ENCODE measurements around the gene ASCL5. TPM values are rescaled to one million over a fixed set of nuclear protein-coding genes. Genes with fewer than 3 reads are reported as not detected.
A peak's percentile ranks its signal among the peaks of the same experiment; 100 is the strongest.

The ASCL5 gene
- total and polyA plus RNA-seq, 10 of the 15 experiments (the other 5 are each of a cell fraction or from before 2014, with no cell fraction given): 0.04 TPM; not detected in 9

- no peak overlapping the region for H2AFZ ChIP-seq (ENCODE audit: control insufficient read depth, low read depth, low read length)
- DNase-seq (ENCODE audit: low read depth, low spot score) (no peak), FAIRE-seq (no peak), ATAC-seq (no peak)
- BruUV-seq (replicated peaks): no TSS peak
- no peak for TF ChIP-seq ZZZ3 (IDR thresholded peaks at IDR 0.05; ENCODE audit: control insufficient read depth, insufficient read length, low read depth)
- no peak for TF ChIP-seq TBL1XR1 (IDR thresholded peaks at IDR 0.05; ENCODE audit: low read depth, low read length)
- TF ChIP-seq BCL3 (IDR thresholded peaks at IDR 0.05; ENCODE audit: borderline replicate concordance, insufficient read depth, low read depth, low read length, poor library complexity, severe bottlenecking): no peak
- TF ChIP-seq CHD2 (IDR thresholded peaks at IDR 0.05; ENCODE audit: borderline replicate concordance, low read depth, low read length): no peak
- no peak for TF ChIP-seq ZNF24 (IDR thresholded peaks at IDR 0.05)
- TF ChIP-seq SREBF1 (IDR thresholded peaks at IDR 0.05; ENCODE audit: low read length): no peak
- in situ Hi-C loops (cut with MboI): no loop called here
- POLR2A ChIA-PET: no interaction called here
- CTCF ChIA-PET: interaction anchor here (0.9 to 1.2 kb wide), 3 partner anchors 11 to 45 kb away, joined by 3 to 4 read pairs (median 4); no protein-coding TSS in a partner anchor
- no peaks in the 10 kb centered on the region for H3K79me2 ChIP-seq (ENCODE audit: control insufficient read depth, insufficient read depth, low read length)
- H3K27me3 ChIP-seq (replicated peaks in 1 of 2; ENCODE audit: control insufficient read depth in 2 of 2, insufficient read depth in 2 of 2, low read length in 1 of 2): peaks cover 2 to 10% of the 10 kb centered on the region in 2 experiments
- H3K4me3 ChIP-seq: no peak overlapping the region
- intact Hi-C loops (cut with micrococcal nuclease; ENCODE audit: unreplicated experiment): no loop called here
- no peaks in the 10 kb centered on the region for H3K4me1 ChIP-seq (ENCODE audit: control insufficient read depth, insufficient read depth, low read length)
- SMC1A ChIA-PET (ENCODE audit: uncharacterized antibody, unreplicated experiment): interaction anchor here (1.4 kb wide), 1 partner anchor 90 kb away, joined by 3 read pairs; no protein-coding TSS in a partner anchor
- no peak overlapping the region for H3K27ac ChIP-seq (ENCODE audit: control insufficient read depth, insufficient read depth)
- RAD21 ChIA-PET (ENCODE audit: unreplicated experiment): no interaction called here
- H3K9ac ChIP-seq (ENCODE audit: control insufficient read depth, insufficient read depth, low read length): no peak overlapping the region
- H3K36me3 ChIP-seq (ENCODE audit: control insufficient read depth in 2 of 2, insufficient read depth in 2 of 2, low read length in 1 of 2): no peaks in the 10 kb centered on the region
- H4K20me1 ChIP-seq (ENCODE audit: control insufficient read depth, insufficient read depth): no peaks in the 10 kb centered on the region
- H3K9me3 ChIP-seq (replicated peaks; ENCODE audit: control insufficient read depth, insufficient read depth, low read length): no peaks in the 10 kb centered on the region
- WGBS (ENCODE audit: insufficient coverage, insufficient replicate concordance, low lambda C conversion rate, missing lambda C conversion rate): 73% methylated on average over 3 of the region's 3 CpGs
- H3K4me2 ChIP-seq (ENCODE audit: control insufficient read depth, insufficient read depth): no peak overlapping the region
Measured at GRCh38 chr1:201069636-201070035, 57.3 kb downstream of the ASCL5 start.

GRCh38 chr1:201068976-201069375 is 58.0 kb downstream of the ASCL5 start:
- H3K36me3 ChIP-seq (ENCODE audit: control insufficient read depth in 2 of 2, insufficient read depth in 2 of 2, low read length in 1 of 2): no peaks in the 10 kb centered on the region
- no peaks in the 10 kb centered on the region for H3K4me1 ChIP-seq (ENCODE audit: control insufficient read depth, insufficient read depth, low read length)
- H4K20me1 ChIP-seq (ENCODE audit: control insufficient read depth, insufficient read depth): no peaks in the 10 kb centered on the region
- ChIA-PET POLR2A (no interaction called here), RAD21 (ENCODE audit: unreplicated experiment) (no interaction called here), CTCF (interaction anchor here (1.2 to 1.6 kb wide), 2 partner anchors 46 to 97 kb away, joined by 3 to 5 read pairs; no protein-coding TSS in a partner anchor), SMC1A (ENCODE audit: uncharacterized antibody, unreplicated experiment) (no interaction called here)
- WGBS (ENCODE audit: insufficient coverage, insufficient replicate concordance, low lambda C conversion rate, missing lambda C conversion rate): 21% methylated on average over 4 of the region's 4 CpGs
- ATAC-seq (peak; percentile 25; the same call in 2 of the 3 replicates), DNase-seq (ENCODE audit: low read depth, low spot score) (no peak), FAIRE-seq (no peak)
- H3K79me2 ChIP-seq (ENCODE audit: control insufficient read depth, insufficient read depth, low read length): no peaks in the 10 kb centered on the region
- H3K27me3 ChIP-seq (replicated peaks in 1 of 2; ENCODE audit: control insufficient read depth in 2 of 2, insufficient read depth in 2 of 2, low read length in 1 of 2): peaks cover 2 to 10% of the 10 kb centered on the region in 2 experiments
- BruUV-seq (replicated peaks): no TSS peak
- no peak overlapping the region for H3K4me3 ChIP-seq
- no peak for TF ChIP-seq HDAC6 (IDR thresholded peaks at IDR 0.05; ENCODE audit: unreplicated experiment)
- no peak for TF ChIP-seq CTCF (IDR thresholded peaks at IDR 0.05 in 2 of 3, conservative IDR thresholded peaks at IDR 0.05 in 1 of 3; ENCODE audit: control insufficient read depth in 2 of 3, extremely low read depth in 1 of 3, insufficient read depth in 1 of 3, low read depth in 3 of 3, low read length in 3 of 3)
- TF ChIP-seq STAT3 (IDR thresholded peaks at IDR 0.05; ENCODE audit: low read depth, low read length): no peak
- no peak for TF ChIP-seq MYB (IDR thresholded peaks at IDR 0.05; ENCODE audit: borderline replicate concordance, low read depth, low read length)
- TF ChIP-seq MTA3 (IDR thresholded peaks at IDR 0.05; ENCODE audit: borderline replicate concordance, low read length): no peak
- TF ChIP-seq EZH2 (IDR thresholded peaks at IDR 0.05; ENCODE audit: borderline replicate concordance, control insufficient read depth, low read depth, low read length): no peak
- no peak for TF ChIP-seq PAX8 (IDR thresholded peaks at IDR 0.05)
- no peak for TF ChIP-seq SMARCA5 (IDR thresholded peaks at IDR 0.05)
- H2AFZ ChIP-seq (ENCODE audit: control insufficient read depth, low read depth, low read length): no peak overlapping the region
- no peak overlapping the region for H3K9ac ChIP-seq (ENCODE audit: control insufficient read depth, insufficient read depth, low read length)
- intact Hi-C loops (cut with micrococcal nuclease; ENCODE audit: unreplicated experiment) (no loop called here), in situ Hi-C loops (cut with MboI) (no loop called here)
- no peaks in the 10 kb centered on the region for H3K9me3 ChIP-seq (replicated peaks; ENCODE audit: control insufficient read depth, insufficient read depth, low read length)
- no peak overlapping the region for H3K27ac ChIP-seq (ENCODE audit: control insufficient read depth, insufficient read depth)
- no peak overlapping the region for H3K4me2 ChIP-seq (ENCODE audit: control insufficient read depth, insufficient read depth)
